Left lung (tissue), 10 donors: ENCODE results near the gene GPR107. TPM values are rescaled to one million over a fixed set of nuclear protein-coding genes. Genes with fewer than 3 reads are reported as not detected.

ENCODE experiments used
- ATAC-seq: fragments of 200-7000 bp; cut with Tn5 transposase; one replicate; pipeline ENCODE4 v1.9.1; 2020; ENCODE audit warnings: moderate library complexity
- DNase-seq, 4 donors: peaks; one replicate each; pipeline ENCODE4 v3.0.0-alpha.2; 2013 to 2020
- H3K27ac ChIP-seq, 2 donors: fragments of 200-600 bp; sonication (generic) in 1 of 2; one replicate each; pipeline versions ENCODE4 v1.5.0 to v1.8.0; 2020 to 2021
- H3K27me3 ChIP-seq, 2 donors: fragments of 200-600 bp; sonication (generic) in 1 of 2; one replicate each; pipeline versions ENCODE4 v1.5.0 to v1.8.0; 2020 to 2021
- H3K36me3 ChIP-seq, 2 donors: fragments of 200-600 bp; sonication (generic) in 1 of 2; one replicate each; pipeline versions ENCODE4 v1.5.0 to v1.8.0; 2020 to 2021
- H3K4me1 ChIP-seq, 2 donors: fragments of 200-600 bp; one replicate each; pipeline ENCODE4 v1.8.0; 2021
- H3K4me3 ChIP-seq, 2 donors: fragments of 200-600 bp; sonication (generic) in 1 of 2; one replicate each; pipeline versions ENCODE4 v1.5.0 to v1.8.0; 2020 to 2021; ENCODE audit warnings: mild to moderate bottlenecking in 1 of 2
- H3K9me3 ChIP-seq, 2 donors: fragments of 200-600 bp; sonication (generic) in 1 of 2; one replicate each; pipeline versions ENCODE4 v1.5.0 to v1.8.0; 2020 to 2021
- intact Hi-C, 2 donors: fragments of 100-400 bp; cut with DNase I; formaldehyde crosslinking; loops; one replicate each; pipeline versions ENCODE4 v1.11.2 to v1.14.2; 2022
- polyA plus RNA-seq, 6 donors: library from polyadenylated mRNA; unstranded; fragments of 120-200 nt; gene quantifications; one replicate each; pipeline ENCODE4 v1.2.1, GENCODE V29; 2013; ENCODE audit not compliant: insufficient read length in 6 of 6
- total RNA-seq, 2 donors: library from RNA; stranded (reverse); fragmentation: NEBNext Ultra II Directional; extraction: Animal tissue kit (Norgen Biotek cat#: 25700); gene quantifications; one replicate each; pipeline ENCODE4 v1.2.1, GENCODE V29; 2021
- TF ChIP-seq, protein P1 (sequence below), 2 donors: fragments of 200-600 bp; sonication (generic) in 1 of 2; IDR thresholded peaks; one replicate each; pipeline versions ENCODE4 v1.5.0 to v1.8.0; 2021; ENCODE audit warnings: antibody characterized with exemption in 2 of 2
- donor health status: DM: no; HTN: yes; CAD: no.
- donor health status: DM: no; HTN: no; CAD: no.

The GPR107 gene
- total and polyA plus RNA-seq, 8 donors = 43.0 to 52.4 (median 47.6) TPM

DNA sequence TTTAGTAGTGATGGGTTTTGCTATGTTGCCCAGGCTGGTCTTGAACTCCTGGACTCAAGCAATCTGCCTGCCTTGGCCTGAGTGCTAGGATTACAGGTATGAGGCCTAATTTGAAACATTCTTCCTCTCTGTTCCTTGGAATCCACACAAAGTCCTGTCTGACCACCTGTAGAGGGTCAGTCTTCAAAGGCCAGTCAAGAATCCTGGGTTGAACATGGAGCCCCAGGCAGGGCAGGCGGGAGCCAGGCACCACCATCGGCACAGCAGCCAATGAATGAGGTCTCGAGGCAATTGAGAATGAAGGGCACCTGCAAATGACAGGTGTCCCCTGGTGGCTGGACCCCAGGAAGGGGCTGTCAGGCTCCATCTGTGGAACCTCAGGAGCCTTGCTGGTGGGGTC, 101.1 kb downstream of the GPR107 start:
- Histone ChIP-seq H3K27ac (no peak overlapping the region), H3K9me3 (no peaks in the 10 kb centered on the region), H3K36me3 (no peaks in the 10 kb centered on the region), H3K4me1 (no peaks in the 10 kb centered on the region), H3K27me3 (no peaks in the 10 kb centered on the region), H3K4me3 (no peak overlapping the region)
- no peak for ATAC-seq
- TF ChIP-seq, protein P1, sequence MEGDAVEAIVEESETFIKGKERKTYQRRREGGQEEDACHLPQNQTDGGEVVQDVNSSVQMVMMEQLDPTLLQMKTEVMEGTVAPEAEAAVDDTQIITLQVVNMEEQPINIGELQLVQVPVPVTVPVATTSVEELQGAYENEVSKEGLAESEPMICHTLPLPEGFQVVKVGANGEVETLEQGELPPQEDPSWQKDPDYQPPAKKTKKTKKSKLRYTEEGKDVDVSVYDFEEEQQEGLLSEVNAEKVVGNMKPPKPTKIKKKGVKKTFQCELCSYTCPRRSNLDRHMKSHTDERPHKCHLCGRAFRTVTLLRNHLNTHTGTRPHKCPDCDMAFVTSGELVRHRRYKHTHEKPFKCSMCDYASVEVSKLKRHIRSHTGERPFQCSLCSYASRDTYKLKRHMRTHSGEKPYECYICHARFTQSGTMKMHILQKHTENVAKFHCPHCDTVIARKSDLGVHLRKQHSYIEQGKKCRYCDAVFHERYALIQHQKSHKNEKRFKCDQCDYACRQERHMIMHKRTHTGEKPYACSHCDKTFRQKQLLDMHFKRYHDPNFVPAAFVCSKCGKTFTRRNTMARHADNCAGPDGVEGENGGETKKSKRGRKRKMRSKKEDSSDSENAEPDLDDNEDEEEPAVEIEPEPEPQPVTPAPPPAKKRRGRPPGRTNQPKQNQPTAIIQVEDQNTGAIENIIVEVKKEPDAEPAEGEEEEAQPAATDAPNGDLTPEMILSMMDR (IDR thresholded peaks at IDR 0.05) = no peak
- intact Hi-C loops = no loop called here
- DNase-seq = no peak

DNA sequence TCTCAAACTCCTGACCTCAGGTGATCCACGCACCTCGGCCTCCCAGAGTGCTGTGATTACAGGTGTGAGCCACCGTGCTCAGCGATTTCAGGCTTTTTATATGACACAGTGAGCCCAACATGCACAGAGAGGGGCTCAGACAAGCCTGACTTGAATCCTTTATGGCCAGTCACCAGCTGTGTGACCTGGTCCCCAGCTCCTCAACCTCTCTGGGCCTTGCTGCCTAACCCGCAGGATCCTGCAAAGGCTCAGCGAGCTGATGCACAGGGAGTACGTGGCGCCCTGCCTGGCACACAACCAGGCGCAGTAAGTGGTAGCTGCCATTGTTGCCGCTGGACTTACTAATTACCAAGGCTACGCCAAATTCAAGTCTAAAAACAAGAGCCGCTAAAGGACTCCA, 101.9 kb downstream of the GPR107 start:
- Histone ChIP-seq H3K27me3 (peaks cover 0 to 4% of the 10 kb centered on the region in 2 donors), H3K36me3 (no peaks in the 10 kb centered on the region), H3K9me3 (no peaks in the 10 kb centered on the region), H3K4me3 (no peak overlapping the region), H3K4me1 (no peaks in the 10 kb centered on the region), H3K27ac (no peak overlapping the region)
- intact Hi-C loops = no loop called here
- TF ChIP-seq, protein P1 (IDR thresholded peaks at IDR 0.05) = no peak
- ATAC-seq (no peak), DNase-seq (no peak)

DNA sequence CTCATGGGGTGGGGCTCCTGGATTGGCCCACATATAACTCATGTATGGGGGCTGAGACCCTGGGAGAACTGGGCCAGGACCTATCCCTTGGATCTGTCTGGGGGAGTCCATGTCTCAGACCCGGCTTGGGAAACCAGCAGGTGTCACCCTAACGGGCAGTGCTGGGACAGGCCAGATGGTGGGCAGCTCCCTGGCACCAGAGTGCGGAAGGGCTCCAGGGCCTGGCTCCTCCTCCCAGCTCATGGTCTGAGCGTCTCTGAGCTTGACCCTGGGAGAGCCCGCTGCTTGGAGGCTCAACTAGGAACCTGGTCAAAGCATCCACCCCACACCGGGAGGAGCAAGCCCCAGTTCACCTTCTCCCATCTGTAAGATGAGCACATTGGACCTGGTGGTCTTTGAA, 103.0 kb downstream of the GPR107 start:
- no peak for ATAC-seq
- Histone ChIP-seq H3K27me3 (peaks cover 0 to 4% of the 10 kb centered on the region in 2 donors), H3K36me3 (no peaks in the 10 kb centered on the region), H3K27ac (no peak overlapping the region), H3K4me1 (no peaks in the 10 kb centered on the region), H3K9me3 (no peaks in the 10 kb centered on the region), H3K4me3 (no peak overlapping the region)
- TF ChIP-seq, protein P1 (IDR thresholded peaks at IDR 0.05) = no peak
- no peak for DNase-seq
- intact Hi-C loops = no loop called here

DNA sequence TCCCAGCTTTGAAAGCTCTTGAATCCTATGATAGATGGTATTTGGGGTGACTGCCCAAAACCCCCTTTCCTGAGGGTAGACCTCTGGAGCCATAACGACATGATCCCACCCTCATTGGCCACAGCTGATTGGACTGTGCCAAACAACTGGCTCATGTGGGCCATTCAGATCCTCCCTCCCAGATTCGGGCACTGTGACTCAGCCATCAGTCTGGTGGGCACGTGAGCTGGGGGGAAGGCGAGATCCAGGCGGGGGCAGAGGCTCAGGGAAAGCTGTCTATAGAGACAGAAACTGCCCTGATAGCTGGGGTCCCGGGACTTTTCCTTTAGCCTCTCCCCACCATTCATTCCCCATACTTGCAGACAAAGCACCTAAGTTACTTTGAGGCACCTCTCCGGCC, 103.4 kb downstream of the GPR107 start:
- Histone ChIP-seq H3K27me3 (peaks cover 0 to 4% of the 10 kb centered on the region in 2 donors), H3K4me1 (no peaks in the 10 kb centered on the region), H3K36me3 (no peaks in the 10 kb centered on the region), H3K4me3 (no peak overlapping the region), H3K9me3 (no peaks in the 10 kb centered on the region), H3K27ac (no peak overlapping the region)
- intact Hi-C loops = no loop called here
- ATAC-seq (no peak), DNase-seq (no peak)
- TF ChIP-seq, protein P1 (IDR thresholded peaks at IDR 0.05) = no peak

DNA sequence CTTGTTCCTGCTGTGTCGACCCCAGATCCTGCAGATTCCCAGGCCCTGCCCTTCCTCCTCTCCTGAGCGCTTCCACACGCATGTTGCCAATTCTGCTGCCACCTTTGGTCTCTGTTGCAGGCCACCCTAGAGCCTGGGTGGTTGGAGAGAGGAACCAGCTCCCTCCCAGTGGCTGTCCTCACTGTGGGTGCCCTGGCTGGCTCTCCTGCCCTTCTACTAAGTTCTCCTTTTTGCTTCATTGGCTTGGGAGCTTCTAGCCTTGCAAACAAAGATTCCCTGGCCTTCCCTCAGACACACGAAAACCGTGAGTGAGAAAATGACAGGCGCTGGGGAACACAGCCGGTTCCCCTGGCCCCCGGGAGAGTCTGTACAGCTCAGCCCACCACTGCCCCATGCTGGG, 104.3 kb downstream of the GPR107 start:
- Histone ChIP-seq H3K4me1 (no peaks in the 10 kb centered on the region), H3K4me3 (no peak overlapping the region), H3K27me3 (peaks cover 0 to 4% of the 10 kb centered on the region in 2 donors), H3K36me3 (no peaks in the 10 kb centered on the region), H3K9me3 (no peaks in the 10 kb centered on the region), H3K27ac (no peak overlapping the region)
- DNase-seq (no peak), ATAC-seq (no peak)
- TF ChIP-seq, protein P1 (IDR thresholded peaks at IDR 0.05) = no peak
- intact Hi-C loops = no loop called here
